ENCODE measurements around the gene SH3GL1. TPM values are rescaled to one million over a fixed set of nuclear protein-coding genes. Genes with fewer than 3 reads are reported as not detected.

The SH3GL1 gene, protein sequence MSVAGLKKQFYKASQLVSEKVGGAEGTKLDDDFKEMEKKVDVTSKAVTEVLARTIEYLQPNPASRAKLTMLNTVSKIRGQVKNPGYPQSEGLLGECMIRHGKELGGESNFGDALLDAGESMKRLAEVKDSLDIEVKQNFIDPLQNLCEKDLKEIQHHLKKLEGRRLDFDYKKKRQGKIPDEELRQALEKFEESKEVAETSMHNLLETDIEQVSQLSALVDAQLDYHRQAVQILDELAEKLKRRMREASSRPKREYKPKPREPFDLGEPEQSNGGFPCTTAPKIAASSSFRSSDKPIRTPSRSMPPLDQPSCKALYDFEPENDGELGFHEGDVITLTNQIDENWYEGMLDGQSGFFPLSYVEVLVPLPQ
- total RNA-seq: 10 to 100 TPM; 38.3 to 38.6 TPM
- 10 to 100 TPM; 11.8 to 20.4 (median 12.3) TPM for polyA plus RNA-seq
- 33.4 to 43.2 (median 35.7) reads per million in 6 experiments for total RNA-seq

DNA sequence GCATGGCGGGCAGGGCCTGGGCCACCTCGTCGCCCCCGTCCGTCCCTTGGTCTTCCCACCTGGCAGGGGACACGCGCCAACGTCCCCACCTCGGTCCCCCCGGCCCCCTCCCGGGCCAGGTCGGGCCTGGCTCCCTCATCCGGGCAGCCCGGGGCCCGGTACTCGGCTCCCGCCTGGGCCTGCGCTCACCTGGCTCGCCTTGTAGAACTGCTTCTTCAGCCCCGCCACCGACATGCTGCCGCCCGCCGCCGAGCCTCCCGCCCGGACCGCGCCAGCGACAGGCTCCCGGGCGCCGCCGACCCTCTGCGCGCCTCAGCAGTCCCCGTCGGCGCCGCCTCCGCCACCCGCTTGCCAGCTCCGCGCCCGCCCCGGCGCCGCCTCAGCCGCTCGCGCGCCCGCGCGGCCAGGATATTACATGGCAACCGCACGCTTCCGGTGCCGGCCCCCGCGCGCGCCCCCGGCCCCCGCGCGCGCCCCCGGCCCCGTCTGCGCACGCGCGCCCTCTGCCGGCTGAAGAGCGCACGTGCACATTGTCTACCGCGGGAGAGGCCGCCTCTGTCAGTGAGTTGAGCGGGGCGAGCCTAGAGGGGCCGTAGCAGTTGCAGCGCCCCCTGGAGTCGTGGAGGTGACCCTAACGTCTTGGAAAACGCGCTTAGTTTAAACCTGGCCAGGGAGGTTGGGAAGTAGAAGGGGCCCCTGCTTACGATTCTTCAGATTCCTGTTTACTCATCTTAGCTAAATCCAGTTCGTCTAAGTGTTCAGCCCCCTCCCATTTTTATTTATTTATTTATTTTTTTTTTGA, at the start of gene SH3GL1:
TSS of gene SH3GL1 (minus strand) at position 413 of the 802 bp plus-strand sequence. CDS start at position 234, 179 bp downstream.
- peaks cover 0 to 1% (median 0%) of the 10 kb centered on the region in 9 donors for H3K9me3 Mint-ChIP-seq
- POLR2A ChIA-PET: interaction anchor here (0.6 to 3.2 kb wide), 10 partner anchors 9 to 154 kb away, joined by 3 to 34 read pairs (median 6); partner anchors contain the start of genes MPND and YJU2
- no peaks in the 10 kb centered on the region for H3K27me3 Mint-ChIP-seq
- H3K27ac Mint-ChIP-seq: peak within 1 kb of the TSS; percentile 86 to 99 (median 98)
- H3K4me1 Mint-ChIP-seq: peaks cover 30 to 68% (median 61%) of the 10 kb centered on the region in 4 donors
- peak within 1 kb of the TSS; percentile 79 to 97 (median 92) for H3K4me3 Mint-ChIP-seq
- ATAC-seq (peak; percentile 61 to 66), DNase-seq (peak; percentile 86 to 96 (median 92))
- H3K36me3 Mint-ChIP-seq: peaks cover 0 to 18% (median 0%) of the 10 kb centered on the region in 3 donors

GRCh38 chr19:4449639-4450028, 49.3 kb upstream of the SH3GL1 start:
- Mint-ChIP-seq H3K36me3 (peaks cover 0 to 56% (median 12%) of the 10 kb centered on the region in 3 donors), H3K27ac (no peak overlapping the region), H3K4me3 (no peak overlapping the region), H3K4me1 (no peaks in the 10 kb centered on the region), H3K27me3 (no peaks in the 10 kb centered on the region), H3K9me3 (no peaks in the 10 kb centered on the region)
- no peak for DNase-seq
- ATAC-seq: no peak
- POLR2A ChIA-PET: interaction anchor here (0.6 to 0.9 kb wide), 3 partner anchors 14 to 262 kb away, joined by 3 to 8 read pairs (median 3); no protein-coding TSS in a partner anchor

GRCh38 chr19:4449022-4449638, 48.8 kb upstream of the SH3GL1 start:
- no peak for DNase-seq
- no peak for ATAC-seq
- Mint-ChIP-seq H3K4me3 (no peak overlapping the region), H3K36me3 (peaks cover 0 to 60% (median 12%) of the 10 kb centered on the region in 3 donors), H3K4me1 (no peaks in the 10 kb centered on the region), H3K27ac (no peak overlapping the region), H3K27me3 (no peaks in the 10 kb centered on the region), H3K9me3 (no peaks in the 10 kb centered on the region)
- POLR2A ChIA-PET: interaction anchor here (0.6 to 0.9 kb wide), 2 partner anchors 14 to 29 kb away, joined by 3 read pairs; no protein-coding TSS in a partner anchor

- no peaks in the 10 kb centered on the region for H3K27me3 Mint-ChIP-seq
- DNase-seq (no peak), ATAC-seq (no peak)
- H3K9me3 Mint-ChIP-seq: no peaks in the 10 kb centered on the region
- POLR2A ChIA-PET: no interaction called here
- peaks cover 0 to 55% (median 12%) of the 10 kb centered on the region in 3 donors for H3K36me3 Mint-ChIP-seq
- H3K4me3 Mint-ChIP-seq: no peak overlapping the region
- no peak overlapping the region for H3K27ac Mint-ChIP-seq
- no peaks in the 10 kb centered on the region for H3K4me1 Mint-ChIP-seq
These were observed 48.0 kb upstream of the SH3GL1 start for GRCh38 chr19:4448147-4448985.

- Mint-ChIP-seq H3K36me3 (peaks cover 0 to 49% (median 12%) of the 10 kb centered on the region in 3 donors), H3K4me3 (no peak overlapping the region), H3K9me3 (no peaks in the 10 kb centered on the region), H3K27ac (no peak overlapping the region), H3K27me3 (no peaks in the 10 kb centered on the region), H3K4me1 (peaks cover 0 to under 1% (median 0%) of the 10 kb centered on the region in 4 donors)
- no peak for ATAC-seq
- POLR2A ChIA-PET: no interaction called here
- DNase-seq: no peak
These were observed 47.2 kb upstream of the SH3GL1 start for GRCh38 chr19:4447327-4448146.

GRCh38 chr19:4446704-4447200, 46.4 kb upstream of the SH3GL1 start:
- Mint-ChIP-seq H3K27me3 (no peaks in the 10 kb centered on the region), H3K4me1 (peaks cover 2 to 8% (median 3%) of the 10 kb centered on the region in 4 donors), H3K9me3 (no peaks in the 10 kb centered on the region), H3K36me3 (peaks cover 0 to 42% (median 12%) of the 10 kb centered on the region in 3 donors), H3K27ac (no peak overlapping the region), H3K4me3 (no peak overlapping the region)
- DNase-seq (peak in 1 of 10 donors; percentile 55), ATAC-seq (no peak)
- POLR2A ChIA-PET: no interaction called here

- Mint-ChIP-seq H3K27me3 (no peaks in the 10 kb centered on the region), H3K4me3 (no peak overlapping the region), H3K27ac (no peak overlapping the region), H3K9me3 (no peaks in the 10 kb centered on the region), H3K36me3 (peaks cover 0 to 37% (median 12%) of the 10 kb centered on the region in 3 donors), H3K4me1 (peaks cover 2 to 8% (median 3%) of the 10 kb centered on the region in 4 donors)
- ATAC-seq (no peak), DNase-seq (peak in 1 of 10 donors; percentile 6)
- POLR2A ChIA-PET: no interaction called here
These were observed 45.8 kb upstream of the SH3GL1 start for GRCh38 chr19:4445963-4446703.

DNA sequence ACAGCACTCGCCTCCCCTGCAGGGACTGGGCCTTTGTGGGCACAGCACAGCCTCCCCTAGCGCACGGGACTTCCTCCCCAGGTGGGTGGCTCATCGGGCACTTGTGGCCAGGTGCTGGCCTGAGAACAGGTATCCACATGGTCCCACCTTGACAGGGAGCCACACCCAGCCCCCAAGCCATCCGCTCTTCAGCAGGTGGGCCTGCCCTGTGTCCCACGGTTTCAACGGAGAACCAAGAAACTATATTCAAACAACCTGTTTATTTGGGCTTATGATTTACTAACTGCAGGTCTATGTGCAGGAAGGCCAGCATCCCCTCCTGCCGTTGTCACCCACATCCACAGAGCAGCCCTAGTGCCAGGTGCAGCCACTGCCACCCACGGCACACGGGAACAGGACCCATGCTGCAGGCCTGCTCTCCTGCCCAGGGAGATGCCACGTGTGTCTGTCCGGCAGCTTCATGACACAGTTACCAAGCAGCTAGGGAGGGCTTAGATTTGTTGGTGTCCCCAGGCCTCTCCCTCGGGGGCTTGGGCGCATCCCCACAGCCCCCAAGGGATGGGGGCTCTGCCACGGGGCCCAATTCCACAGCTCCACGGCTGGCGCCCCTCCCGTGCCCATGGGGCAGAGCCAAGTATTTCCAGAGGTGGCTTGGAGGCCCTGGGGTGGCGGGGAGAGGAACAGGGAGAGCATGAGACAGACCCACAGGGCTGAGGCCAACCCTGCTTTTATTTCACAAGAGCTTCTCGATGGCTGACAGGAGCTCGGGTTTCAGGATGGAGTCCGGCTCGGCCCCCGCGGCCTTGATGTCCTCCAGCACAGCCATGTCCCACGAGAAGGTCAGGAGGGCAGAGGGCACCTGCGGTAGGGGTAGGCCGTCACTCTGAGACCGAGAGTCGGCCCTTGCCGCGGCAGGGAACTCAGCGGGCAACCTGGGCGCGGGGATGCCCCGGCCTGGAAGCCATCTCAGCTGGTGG, 44.7 kb upstream of the SH3GL1 start:
- Mint-ChIP-seq H3K4me3 (peak overlapping the region in 1 of 10 donors; percentile 44), H3K36me3 (peaks cover 0 to 27% (median 9%) of the 10 kb centered on the region in 3 donors), H3K9me3 (no peaks in the 10 kb centered on the region), H3K27ac (peak overlapping the region in 1 of 10 donors; percentile 28), H3K27me3 (no peaks in the 10 kb centered on the region), H3K4me1 (peaks cover 2 to 8% (median 3%) of the 10 kb centered on the region in 4 donors)
- POLR2A ChIA-PET: no interaction called here
- DNase-seq: peak in 1 of 10 donors; percentile 55
- ATAC-seq: no peak

- Mint-ChIP-seq H3K27ac (peak overlapping the region in 2 of 10 donors; percentile 28 to 77), H3K4me3 (peak overlapping the region in 1 of 10 donors; percentile 44)
- DNase-seq: no peak
These were observed 43.8 kb upstream of the SH3GL1 start for GRCh38 chr19:4443966-4444764.

More at GRCh38 chr19:4443966-4444764, 43.8 kb upstream of the SH3GL1 start:
- no peak for ATAC-seq
- H3K4me1 Mint-ChIP-seq: peaks cover 2 to 8% (median 3%) of the 10 kb centered on the region in 4 donors
- POLR2A ChIA-PET: no interaction called here
- no peaks in the 10 kb centered on the region for H3K9me3 Mint-ChIP-seq
- no peaks in the 10 kb centered on the region for H3K27me3 Mint-ChIP-seq
- H3K36me3 Mint-ChIP-seq: peaks cover 0 to 18% (median 6%) of the 10 kb centered on the region in 3 donors
